ENCODE results near the gene CPA2.

CPA2 gene

DNA sequence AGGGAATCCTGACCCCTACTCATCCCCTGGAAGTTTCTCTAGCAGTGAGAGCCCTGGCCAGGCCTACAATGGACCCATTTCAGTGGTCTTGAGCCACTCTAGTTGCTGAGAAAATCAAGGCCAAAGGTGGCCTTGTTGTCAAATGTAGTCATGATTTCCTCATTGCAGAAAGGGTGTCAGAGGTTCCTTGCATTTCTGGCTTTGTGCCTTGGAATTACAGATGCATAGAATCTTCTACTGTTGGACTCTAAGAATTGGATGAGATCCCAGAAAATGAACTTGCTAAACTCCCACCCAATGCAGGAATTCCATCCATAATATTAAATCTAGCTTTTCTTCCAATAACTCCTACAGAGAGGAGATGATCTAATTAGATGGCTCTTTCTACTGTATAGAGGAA, 12.2 kb downstream of the CPA2 start:
- no peak for DNase-seq (ENCODE audit: low read depth in 4 of 4, low spot score in 1 of 4)

GRCh38 chr7:130279286-130279685, 12.6 kb downstream of the CPA2 start:
- no peak for DNase-seq (ENCODE audit: low read depth in 4 of 4, low spot score in 1 of 4)

DNA sequence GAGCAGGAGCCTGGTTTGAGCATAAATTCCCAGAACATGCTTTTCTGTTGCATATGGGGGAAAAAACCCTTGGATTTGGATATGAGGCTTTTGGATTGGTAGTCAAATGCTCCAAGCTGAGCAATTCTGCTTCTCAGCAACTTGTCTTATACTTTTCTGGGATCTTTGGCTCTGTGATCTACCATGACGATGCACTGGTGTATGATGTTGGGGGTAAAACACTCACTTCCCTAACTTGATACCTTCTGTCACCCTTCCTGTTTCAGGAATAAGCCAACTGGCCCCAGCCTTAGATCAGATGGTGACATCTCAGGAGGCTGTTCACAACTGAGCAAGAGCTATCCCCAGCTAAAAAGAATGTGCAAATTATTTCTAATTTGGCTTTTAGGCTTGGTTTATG, 13.2 kb downstream of the CPA2 start:
- DNase-seq (ENCODE audit: low read depth in 4 of 4, low spot score in 1 of 4), result no peak

GRCh38 chr7:130281260-130281659, 14.6 kb downstream of the CPA2 start:
- DNase-seq (ENCODE audit: low read depth in 4 of 4, low spot score in 1 of 4), result no peak

- no peak for DNase-seq (ENCODE audit: low read depth in 4 of 4, low spot score in 1 of 4)
Observed at GRCh38 chr7:130286881-130287280, 20.2 kb downstream of the CPA2 start.

GRCh38 chr7:130288168-130288567, 21.5 kb downstream of the CPA2 start:
- no peak for DNase-seq (ENCODE audit: low read depth in 4 of 4, low spot score in 1 of 4)

GRCh38 chr7:130288829-130289228, 22.2 kb downstream of the CPA2 start:
- no peak for DNase-seq (ENCODE audit: low read depth in 4 of 4, low spot score in 1 of 4)

GRCh38 chr7:130289478-130289877, 22.8 kb downstream of the CPA2 start:
- DNase-seq (ENCODE audit: low read depth in 4 of 4, low spot score in 1 of 4), result no peak

DNA sequence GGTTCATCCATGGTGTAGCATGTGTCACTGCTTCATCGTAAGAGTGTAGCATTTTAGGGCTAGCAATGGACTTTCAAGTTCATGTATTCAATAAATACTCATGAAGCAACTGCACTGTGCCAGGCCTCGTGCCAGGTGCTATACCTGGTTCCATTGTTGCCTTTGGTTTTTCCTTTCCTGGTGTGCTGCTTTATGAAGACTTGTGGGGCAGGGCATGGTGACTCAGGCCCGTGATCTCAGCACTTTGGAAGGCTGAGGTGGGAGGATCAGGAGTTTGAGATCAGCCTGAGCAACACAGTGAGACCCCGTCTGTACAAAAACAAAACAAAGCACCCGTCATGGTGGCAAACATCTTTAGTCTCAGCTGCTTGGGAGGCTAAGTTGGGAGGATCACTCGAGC, 24.1 kb downstream of the CPA2 start:
- no peak for DNase-seq (ENCODE audit: low read depth in 4 of 4, low spot score in 1 of 4)

DNA sequence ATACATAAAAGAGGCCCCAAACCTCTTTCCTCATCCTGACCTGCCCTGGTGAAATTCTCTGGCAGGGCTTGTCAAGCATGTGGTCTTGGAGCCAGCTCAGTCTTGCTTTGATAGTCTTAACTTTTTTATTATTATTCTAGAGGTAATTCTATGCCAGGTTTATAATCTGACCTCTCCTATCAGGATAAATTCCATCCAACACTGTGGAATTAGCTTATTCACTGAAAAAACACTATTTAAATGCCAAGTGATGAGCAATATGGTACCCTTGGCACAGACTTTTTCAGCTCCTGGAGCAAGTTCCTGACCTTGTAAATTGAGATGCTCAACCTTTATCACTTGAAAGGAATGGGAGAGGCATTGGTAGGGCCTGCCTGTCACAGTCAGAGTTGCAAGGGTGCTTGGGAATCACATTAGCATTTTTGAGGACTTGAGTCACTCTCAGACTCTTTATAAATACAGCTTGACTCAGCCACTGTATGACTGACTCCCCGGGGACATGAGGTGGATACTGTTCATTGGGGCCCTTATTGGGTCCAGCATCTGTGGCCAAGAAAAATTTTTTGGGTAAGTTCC, 26.1 kb downstream of the CPA2 start, which contains the start of gene CPA4:
CPA4 (plus strand) TSS at position 480 of the 576 bp plus-strand sequence; CDS start at position 500, 20 bp downstream.
- DNase-seq (ENCODE audit: low read depth in 4 of 4, low spot score in 1 of 4), result no peak

- DNase-seq (ENCODE audit: low read depth in 4 of 4, low spot score in 1 of 4), result no peak
Observed at GRCh38 chr7:130293521-130293920, 26.9 kb downstream of the CPA2 start.

DNA sequence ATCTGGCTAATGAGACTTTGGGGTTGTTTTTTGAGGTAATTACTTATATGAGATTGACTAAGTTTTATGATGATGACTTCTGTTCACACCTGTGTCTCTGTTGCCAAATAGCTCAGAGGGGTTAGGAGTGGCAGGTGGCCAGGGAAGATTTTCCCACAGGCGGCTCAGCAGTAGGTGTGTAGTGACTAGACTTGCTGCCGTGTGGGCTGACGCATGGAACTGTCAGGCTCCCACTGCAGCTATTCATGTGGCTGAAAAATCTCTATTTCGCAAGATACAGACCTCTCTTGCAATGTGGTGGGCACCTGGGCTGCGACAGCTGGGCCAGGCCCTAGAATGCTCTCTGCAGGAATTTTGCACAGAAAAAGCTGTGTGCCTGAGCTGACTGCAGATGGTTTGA, 27.7 kb downstream of the CPA2 start:
- no peak for DNase-seq (ENCODE audit: low read depth in 4 of 4, low spot score in 1 of 4)

DNA sequence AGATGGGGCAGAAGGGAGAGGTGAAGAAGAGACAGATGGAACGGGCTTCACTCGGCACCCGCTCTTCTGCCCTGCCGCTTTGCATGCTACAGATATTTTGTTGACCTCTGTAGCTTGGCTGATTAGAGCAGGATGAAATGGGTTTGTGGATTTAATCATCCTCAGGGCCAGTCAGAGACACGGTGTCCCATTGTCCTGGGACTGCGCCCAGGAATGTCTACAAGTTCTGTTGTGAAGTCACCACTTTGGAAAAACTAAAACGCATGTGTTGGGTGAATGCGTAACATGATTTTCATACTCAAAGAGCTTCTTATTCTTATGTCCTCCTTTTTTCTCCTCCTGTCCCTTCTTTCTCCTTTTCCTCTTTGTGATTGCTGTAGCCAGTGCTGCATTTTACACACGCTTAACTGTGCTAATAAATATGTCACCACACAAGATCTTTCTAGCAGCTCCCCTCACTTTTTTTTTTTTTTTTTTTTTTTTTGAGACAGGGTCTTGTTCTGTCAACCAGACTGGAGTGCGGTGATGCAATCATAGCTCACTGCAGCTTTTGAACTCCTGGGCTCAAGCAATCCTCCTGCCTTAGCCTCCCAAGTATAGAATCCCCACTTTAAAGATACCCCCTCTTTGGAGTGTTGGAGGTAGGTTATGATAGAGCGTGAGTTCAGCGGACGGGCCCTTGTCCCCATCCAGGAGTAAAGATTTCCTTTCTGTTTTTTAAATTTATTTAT, 29.7 kb downstream of the CPA2 start:
- no peak for DNase-seq (ENCODE audit: low read depth in 4 of 4, low spot score in 1 of 4)

GRCh38 chr7:130297628-130298543, 31.2 kb downstream of the CPA2 start:
- no peak for DNase-seq (ENCODE audit: low read depth in 4 of 4, low spot score in 1 of 4)

- no peak for DNase-seq (ENCODE audit: low read depth in 4 of 4, low spot score in 1 of 4)
Observed at GRCh38 chr7:130298544-130299326, 32.1 kb downstream of the CPA2 start.

GRCh38 chr7:130299866-130300265, 33.2 kb downstream of the CPA2 start:
- DNase-seq (ENCODE audit: low read depth in 4 of 4, low spot score in 1 of 4), result no peak

DNA sequence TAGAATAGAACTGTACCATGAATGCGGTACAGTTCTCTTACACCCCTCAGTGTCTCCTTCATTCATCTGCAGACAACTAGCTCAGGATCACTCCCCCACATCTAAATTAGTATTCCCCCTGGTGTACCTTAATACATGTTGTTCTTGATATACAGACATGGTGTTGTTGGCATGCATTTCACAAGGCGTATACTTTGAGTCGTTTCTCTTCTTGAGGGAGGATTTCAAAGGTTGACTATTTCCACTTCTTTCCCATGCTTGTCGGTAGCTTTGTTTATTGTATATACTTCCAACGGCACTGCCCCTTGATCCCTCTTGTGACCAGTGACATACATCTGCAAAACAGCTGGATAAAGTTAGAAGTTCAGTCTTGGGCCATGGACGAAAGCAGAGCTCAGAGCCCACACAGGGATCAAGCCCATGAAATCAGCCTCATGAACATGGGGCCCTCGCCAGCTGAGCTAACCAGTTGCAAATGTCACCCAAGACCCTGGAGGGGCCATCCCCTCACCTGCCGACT, 34.9 kb downstream of the CPA2 start:
- DNase-seq (ENCODE audit: low read depth in 4 of 4, low spot score in 1 of 4), result no peak

GRCh38 chr7:130302649-130303048, 36.0 kb downstream of the CPA2 start:
- DNase-seq (ENCODE audit: low read depth in 4 of 4, low spot score in 1 of 4), result no peak

DNA sequence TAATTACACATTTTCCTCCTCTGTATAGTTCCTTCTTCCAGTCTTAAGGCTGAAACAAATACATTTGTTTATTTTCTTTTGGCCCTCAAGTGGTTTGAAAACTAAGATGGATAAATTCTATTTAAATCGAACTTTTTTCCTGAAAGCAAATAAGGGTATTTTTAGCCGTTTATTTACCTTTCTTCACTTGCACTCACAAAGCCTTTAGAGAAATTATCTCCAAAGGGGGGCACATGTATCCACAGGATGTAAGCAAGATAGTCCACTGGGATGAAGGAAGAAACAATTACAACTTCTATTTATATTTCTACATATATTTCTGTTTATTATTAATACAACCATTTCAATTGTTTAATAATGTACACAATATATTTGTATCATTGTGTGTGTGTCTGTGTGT, 36.5 kb downstream of the CPA2 start:
- DNase-seq (ENCODE audit: low read depth in 4 of 4, low spot score in 1 of 4), result no peak

DNA sequence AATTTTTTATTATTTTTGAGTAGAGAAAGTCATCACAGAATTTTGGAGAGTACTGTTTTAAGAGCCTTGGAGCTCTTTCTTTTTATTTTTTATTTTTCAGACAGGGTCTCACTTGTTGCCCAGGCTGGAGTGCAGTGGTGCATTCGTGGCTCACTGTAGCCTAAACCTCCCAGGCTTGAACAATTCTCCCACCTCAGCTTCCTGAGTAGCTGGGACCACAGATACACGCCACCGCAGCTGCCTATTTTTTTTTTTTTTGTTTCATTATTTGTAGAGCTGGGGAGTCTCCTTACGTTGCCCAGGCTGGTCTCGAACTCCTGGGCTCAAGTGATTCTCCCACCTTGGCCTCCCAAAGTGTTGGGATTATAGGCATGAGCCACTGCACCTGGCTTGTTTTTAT, 36.9 kb downstream of the CPA2 start:
- DNase-seq (ENCODE audit: low read depth in 4 of 4, low spot score in 1 of 4), result no peak

DNA sequence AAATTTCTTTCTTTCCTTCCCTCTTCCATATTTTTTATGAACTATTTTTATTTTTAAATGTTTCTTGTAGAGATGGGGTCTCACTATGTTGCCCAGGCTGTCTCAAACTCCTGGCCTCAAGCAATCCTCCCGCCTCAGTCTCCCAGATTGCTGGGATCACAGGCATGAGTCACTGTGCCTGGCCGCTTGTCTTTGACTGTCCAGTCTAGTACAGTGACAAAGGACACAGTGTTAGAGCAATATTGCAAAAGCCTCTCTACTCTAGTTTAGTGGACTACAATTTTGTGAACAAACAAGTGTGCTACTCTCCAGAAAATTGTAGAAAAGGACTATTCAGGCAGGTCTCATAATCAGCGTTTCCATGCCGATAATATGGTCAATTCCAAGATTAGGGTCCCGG, 37.3 kb downstream of the CPA2 start:
- DNase-seq (ENCODE audit: low read depth in 4 of 4, low spot score in 1 of 4), result no peak

Data from stimulated activated CD4-positive, alpha-beta T cell treated with anti-CD3 and anti-CD28 coated beads, Interleukin-1b, Interleukin-23, amount 100 ng/mL, for 24 hours (primary cell).